K562 (cell line): Measurements from ENCODE around the gene WNT3. TPM values are rescaled to one million over a fixed set of nuclear protein-coding genes. Genes with fewer than 3 reads are reported as not detected.

Experiments
- CXXC5 ChIP-seq: fragments of 250-450 bp; sonication (Bioruptor Pico); IDR thresholded peaks from 2 replicates; pipeline ENCODE4 v1.8.0; 2022; ENCODE audit warnings: inconsistent platforms, mild to moderate bottlenecking, moderate library complexity
- EZH2 ChIP-seq: IDR thresholded peaks from 2 replicates; pipeline ENCODE4 v1.6.1; 2012; ENCODE audit warnings: low read depth, mild to moderate bottlenecking, inconsistent platforms, low read length, borderline replicate concordance
- GABPA ChIP-seq: fragments of 200-800 bp; sonication (Bioruptor generic); conservative IDR thresholded peaks from 2 replicates; pipeline ENCODE4 v1.6.1; 2016; ENCODE audit warnings: low read depth, missing genetic modification characterization, missing compliant biosample characterization
- HEY1 ChIP-seq: fragments of 250-450 bp; sonication (Bioruptor Pico); IDR thresholded peaks from 2 replicates; pipeline ENCODE4 v1.5.0; 2020; ENCODE audit warnings: mild to moderate bottlenecking, moderate library complexity, borderline replicate concordance
- ZNF124 ChIP-seq: sonication (generic); formaldehyde crosslinking; IDR thresholded peaks from 2 replicates; pipeline ENCODE4 v1.8.1; 2022; ENCODE audit warnings: missing genetic modification reagents
- polyA plus RNA-seq, 8 experiments: library from polyadenylated mRNA; depleted of rRNA in 4 of 8; stranded (reverse) in 5 of 8; unstranded in 3 of 8; fragments of >200 nt; fragmentation: Nextera tagmentation in 2 of 8; fragmentation: Illumina TruSeq in 1 of 8; extraction: Ambion mirVana in 2 of 8; extraction: Trizol in 1 of 8; gene quantifications; 2 replicates each; pipeline versions ENCODE4 v1.2.1 to v1.2.3, GENCODE V29; 2011 to 2014; ENCODE audit warnings: inconsistent platforms in 1 of 8, missing spikeins in 1 of 8
- total RNA-seq, 7 experiments: library from RNA; depleted of rRNA in 6 of 7; stranded (reverse); fragments of >200 nt in 6 of 7; fragmentation: Illumina TruSeq in 2 of 7; extraction: Trizol in 2 of 7; gene quantifications; 2 replicates each; pipeline versions ENCODE4 v1.2.1 to v1.2.3, GENCODE V29; 2011 to 2021; ENCODE audit warnings: low replicate concordance in 1 of 7
- TF ChIP-seq, protein P1 (sequence below): IDR thresholded peaks from 3 replicates; pipeline ENCODE4 v1.6.1; 2011; ENCODE audit warnings: borderline replicate concordance, mild to moderate bottlenecking, moderate library complexity; ENCODE audit not compliant: insufficient read length; ENCODE audit errors: extremely low read depth
- TF ChIP-seq, protein P2 (sequence below), 3 experiments: IDR thresholded peaks in 2 of 3; conservative IDR thresholded peaks in 1 of 3; 2 replicates each; pipeline ENCODE4 v1.5.1; 2011 to 2012; ENCODE audit warnings: low read length in 3 of 3, mild to moderate bottlenecking in 3 of 3, control low read depth in 2 of 3, improper control_type of control experiment in 1 of 3, inconsistent platforms in 1 of 3, low read depth in 1 of 3, mixed read lengths in 1 of 3, moderate library complexity in 1 of 3; ENCODE audit not compliant: insufficient read depth in 2 of 3
- TF ChIP-seq, protein P3 (sequence below): fragments of 450-650 bp; IDR thresholded peaks from 2 replicates; pipeline ENCODE4 v1.6.1; 2016; ENCODE audit warnings: mild to moderate bottlenecking
- TF ChIP-seq, protein P4 (sequence below): fragments of 250-450 bp; sonication (Bioruptor Pico); IDR thresholded peaks from 2 replicates; pipeline ENCODE4 v1.8.0; 2021; ENCODE audit warnings: mild to moderate bottlenecking, moderate library complexity
- TF ChIP-seq, protein P5 (sequence below): IDR thresholded peaks from 2 replicates; pipeline ENCODE4 v1.6.1; 2016; ENCODE audit warnings: missing genetic modification characterization, missing compliant biosample characterization
- TF ChIP-seq, protein P6 (sequence below): fragments of 250-450 bp; sonication (Bioruptor Pico); IDR thresholded peaks from 2 replicates; pipeline ENCODE4 v1.5.0; 2021; ENCODE audit warnings: mild to moderate bottlenecking, borderline replicate concordance

Gene WNT3
- total and polyA plus RNA-seq, 9 of the 15 experiments (the other 6 are each of a cell fraction or from before 2014, with no cell fraction given): 1.5 to 6.1 (median 3.3) TPM

DNA sequence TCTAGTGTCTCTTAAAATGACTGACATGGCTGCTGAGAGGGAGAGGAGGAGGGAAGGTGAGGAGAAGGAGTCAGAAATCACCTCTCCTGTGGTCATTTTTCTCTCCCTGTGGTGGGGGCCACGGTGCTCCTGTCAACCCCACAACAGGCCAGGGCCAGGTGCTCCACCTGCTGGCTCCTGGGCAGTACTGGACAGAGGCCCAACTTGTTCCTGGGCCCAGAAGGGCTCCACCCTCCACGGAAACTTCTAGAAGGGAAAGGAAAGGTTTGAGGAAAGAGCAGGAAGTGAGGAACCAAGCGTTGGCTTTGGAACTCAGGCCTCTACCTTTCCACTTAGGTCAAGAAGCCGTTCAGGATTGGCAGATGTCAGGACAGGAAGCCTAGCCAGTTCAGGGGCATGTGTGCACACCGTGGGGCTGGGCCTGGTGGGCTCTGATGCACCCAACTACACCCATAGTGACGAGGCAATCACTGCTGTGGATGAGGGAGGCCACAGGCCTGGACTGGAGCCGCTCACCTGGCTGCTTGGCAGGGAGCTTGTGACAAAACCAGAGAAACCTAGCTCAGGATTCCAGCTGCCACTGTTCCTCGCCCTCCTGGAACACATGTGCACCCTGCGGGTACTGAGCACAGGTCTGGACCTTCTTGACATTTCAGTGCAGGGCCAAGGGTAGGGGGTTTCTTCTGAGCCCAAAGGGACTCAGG is 36.1 kb downstream of the WNT3 start (continued):
- TF ChIP-seq GABPA (tag): peak; percentile 70
- TF ChIP-seq HEY1 (CRISPR knock-in tag): no peak
- TF ChIP-seq, protein P1, sequence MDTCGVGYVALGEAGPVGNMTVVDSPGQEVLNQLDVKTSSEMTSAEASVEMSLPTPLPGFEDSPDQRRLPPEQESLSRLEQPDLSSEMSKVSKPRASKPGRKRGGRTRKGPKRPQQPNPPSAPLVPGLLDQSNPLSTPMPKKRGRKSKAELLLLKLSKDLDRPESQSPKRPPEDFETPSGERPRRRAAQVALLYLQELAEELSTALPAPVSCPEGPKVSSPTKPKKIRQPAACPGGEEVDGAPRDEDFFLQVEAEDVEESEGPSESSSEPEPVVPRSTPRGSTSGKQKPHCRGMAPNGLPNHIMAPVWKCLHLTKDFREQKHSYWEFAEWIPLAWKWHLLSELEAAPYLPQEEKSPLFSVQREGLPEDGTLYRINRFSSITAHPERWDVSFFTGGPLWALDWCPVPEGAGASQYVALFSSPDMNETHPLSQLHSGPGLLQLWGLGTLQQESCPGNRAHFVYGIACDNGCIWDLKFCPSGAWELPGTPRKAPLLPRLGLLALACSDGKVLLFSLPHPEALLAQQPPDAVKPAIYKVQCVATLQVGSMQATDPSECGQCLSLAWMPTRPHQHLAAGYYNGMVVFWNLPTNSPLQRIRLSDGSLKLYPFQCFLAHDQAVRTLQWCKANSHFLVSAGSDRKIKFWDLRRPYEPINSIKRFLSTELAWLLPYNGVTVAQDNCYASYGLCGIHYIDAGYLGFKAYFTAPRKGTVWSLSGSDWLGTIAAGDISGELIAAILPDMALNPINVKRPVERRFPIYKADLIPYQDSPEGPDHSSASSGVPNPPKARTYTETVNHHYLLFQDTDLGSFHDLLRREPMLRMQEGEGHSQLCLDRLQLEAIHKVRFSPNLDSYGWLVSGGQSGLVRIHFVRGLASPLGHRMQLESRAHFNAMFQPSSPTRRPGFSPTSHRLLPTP: no peak
- TF ChIP-seq, protein P2, sequence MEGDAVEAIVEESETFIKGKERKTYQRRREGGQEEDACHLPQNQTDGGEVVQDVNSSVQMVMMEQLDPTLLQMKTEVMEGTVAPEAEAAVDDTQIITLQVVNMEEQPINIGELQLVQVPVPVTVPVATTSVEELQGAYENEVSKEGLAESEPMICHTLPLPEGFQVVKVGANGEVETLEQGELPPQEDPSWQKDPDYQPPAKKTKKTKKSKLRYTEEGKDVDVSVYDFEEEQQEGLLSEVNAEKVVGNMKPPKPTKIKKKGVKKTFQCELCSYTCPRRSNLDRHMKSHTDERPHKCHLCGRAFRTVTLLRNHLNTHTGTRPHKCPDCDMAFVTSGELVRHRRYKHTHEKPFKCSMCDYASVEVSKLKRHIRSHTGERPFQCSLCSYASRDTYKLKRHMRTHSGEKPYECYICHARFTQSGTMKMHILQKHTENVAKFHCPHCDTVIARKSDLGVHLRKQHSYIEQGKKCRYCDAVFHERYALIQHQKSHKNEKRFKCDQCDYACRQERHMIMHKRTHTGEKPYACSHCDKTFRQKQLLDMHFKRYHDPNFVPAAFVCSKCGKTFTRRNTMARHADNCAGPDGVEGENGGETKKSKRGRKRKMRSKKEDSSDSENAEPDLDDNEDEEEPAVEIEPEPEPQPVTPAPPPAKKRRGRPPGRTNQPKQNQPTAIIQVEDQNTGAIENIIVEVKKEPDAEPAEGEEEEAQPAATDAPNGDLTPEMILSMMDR (IDR thresholded peaks at IDR 0.05 in 2 of 3, conservative IDR thresholded peaks at IDR 0.05 in 1 of 3; ENCODE audit: insufficient read depth in 2 of 3, low read depth in 1 of 3, low read length in 3 of 3): peak; percentile 93 to 94 (median 93)
- TF ChIP-seq, protein P3, sequence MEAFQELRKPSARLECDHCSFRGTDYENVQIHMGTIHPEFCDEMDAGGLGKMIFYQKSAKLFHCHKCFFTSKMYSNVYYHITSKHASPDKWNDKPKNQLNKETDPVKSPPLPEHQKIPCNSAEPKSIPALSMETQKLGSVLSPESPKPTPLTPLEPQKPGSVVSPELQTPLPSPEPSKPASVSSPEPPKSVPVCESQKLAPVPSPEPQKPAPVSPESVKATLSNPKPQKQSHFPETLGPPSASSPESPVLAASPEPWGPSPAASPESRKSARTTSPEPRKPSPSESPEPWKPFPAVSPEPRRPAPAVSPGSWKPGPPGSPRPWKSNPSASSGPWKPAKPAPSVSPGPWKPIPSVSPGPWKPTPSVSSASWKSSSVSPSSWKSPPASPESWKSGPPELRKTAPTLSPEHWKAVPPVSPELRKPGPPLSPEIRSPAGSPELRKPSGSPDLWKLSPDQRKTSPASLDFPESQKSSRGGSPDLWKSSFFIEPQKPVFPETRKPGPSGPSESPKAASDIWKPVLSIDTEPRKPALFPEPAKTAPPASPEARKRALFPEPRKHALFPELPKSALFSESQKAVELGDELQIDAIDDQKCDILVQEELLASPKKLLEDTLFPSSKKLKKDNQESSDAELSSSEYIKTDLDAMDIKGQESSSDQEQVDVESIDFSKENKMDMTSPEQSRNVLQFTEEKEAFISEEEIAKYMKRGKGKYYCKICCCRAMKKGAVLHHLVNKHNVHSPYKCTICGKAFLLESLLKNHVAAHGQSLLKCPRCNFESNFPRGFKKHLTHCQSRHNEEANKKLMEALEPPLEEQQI: no peak
- no peak for TF ChIP-seq EZH2
- no peak for TF ChIP-seq CXXC5 (CRISPR knock-in tag)
- TF ChIP-seq, protein P4, sequence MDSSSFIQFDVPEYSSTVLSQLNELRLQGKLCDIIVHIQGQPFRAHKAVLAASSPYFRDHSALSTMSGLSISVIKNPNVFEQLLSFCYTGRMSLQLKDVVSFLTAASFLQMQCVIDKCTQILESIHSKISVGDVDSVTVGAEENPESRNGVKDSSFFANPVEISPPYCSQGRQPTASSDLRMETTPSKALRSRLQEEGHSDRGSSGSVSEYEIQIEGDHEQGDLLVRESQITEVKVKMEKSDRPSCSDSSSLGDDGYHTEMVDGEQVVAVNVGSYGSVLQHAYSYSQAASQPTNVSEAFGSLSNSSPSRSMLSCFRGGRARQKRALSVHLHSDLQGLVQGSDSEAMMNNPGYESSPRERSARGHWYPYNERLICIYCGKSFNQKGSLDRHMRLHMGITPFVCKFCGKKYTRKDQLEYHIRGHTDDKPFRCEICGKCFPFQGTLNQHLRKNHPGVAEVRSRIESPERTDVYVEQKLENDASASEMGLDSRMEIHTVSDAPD (CRISPR knock-in tag): no peak
- TF ChIP-seq, protein P5, sequence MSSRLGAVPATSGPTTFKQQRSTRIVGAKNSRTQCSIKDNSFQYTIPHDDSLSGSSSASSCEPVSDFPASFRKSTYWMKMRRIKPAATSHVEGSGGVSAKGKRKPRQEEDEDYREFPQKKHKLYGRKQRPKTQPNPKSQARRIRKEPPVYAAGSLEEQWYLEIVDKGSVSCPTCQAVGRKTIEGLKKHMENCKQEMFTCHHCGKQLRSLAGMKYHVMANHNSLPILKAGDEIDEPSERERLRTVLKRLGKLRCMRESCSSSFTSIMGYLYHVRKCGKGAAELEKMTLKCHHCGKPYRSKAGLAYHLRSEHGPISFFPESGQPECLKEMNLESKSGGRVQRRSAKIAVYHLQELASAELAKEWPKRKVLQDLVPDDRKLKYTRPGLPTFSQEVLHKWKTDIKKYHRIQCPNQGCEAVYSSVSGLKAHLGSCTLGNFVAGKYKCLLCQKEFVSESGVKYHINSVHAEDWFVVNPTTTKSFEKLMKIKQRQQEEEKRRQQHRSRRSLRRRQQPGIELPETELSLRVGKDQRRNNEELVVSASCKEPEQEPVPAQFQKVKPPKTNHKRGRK (tag): no peak
- TF ChIP-seq ZNF124 (CRISPR knock-in tag): no peak
- TF ChIP-seq, protein P6, sequence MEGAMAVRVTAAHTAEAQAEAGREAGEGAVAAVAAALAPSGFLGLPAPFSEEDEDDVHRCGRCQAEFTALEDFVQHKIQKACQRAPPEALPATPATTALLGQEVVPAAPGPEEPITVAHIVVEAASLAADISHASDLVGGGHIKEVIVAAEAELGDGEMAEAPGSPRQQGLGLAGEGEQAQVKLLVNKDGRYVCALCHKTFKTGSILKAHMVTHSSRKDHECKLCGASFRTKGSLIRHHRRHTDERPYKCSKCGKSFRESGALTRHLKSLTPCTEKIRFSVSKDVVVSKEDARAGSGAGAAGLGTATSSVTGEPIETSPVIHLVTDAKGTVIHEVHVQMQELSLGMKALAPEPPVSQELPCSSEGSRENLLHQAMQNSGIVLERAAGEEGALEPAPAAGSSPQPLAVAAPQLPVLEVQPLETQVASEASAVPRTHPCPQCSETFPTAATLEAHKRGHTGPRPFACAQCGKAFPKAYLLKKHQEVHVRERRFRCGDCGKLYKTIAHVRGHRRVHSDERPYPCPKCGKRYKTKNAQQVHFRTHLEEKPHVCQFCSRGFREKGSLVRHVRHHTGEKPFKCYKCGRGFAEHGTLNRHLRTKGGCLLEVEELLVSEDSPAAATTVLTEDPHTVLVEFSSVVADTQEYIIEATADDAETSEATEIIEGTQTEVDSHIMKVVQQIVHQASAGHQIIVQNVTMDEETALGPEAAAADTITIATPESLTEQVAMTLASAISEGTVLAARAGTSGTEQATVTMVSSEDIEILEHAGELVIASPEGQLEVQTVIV (CRISPR knock-in tag): no peak
